HG03457 (cell line): ENCODE data around the gene TSNAX.
"Not testable (repeated sequence)": the region's sequence is repeated elsewhere in the genome, so short reads cannot be mapped to it uniquely, and the experiment has no call there.

ENCODE experiments used
- ATAC-seq: cut with Tn5 transposase; IDR thresholded peaks from one replicate; pipeline ENCODE4 v1.9.1; 2021; ENCODE audit warnings: moderate number of reproducible peaks; ENCODE audit not compliant: unreplicated experiment

Gene TSNAX, protein sequence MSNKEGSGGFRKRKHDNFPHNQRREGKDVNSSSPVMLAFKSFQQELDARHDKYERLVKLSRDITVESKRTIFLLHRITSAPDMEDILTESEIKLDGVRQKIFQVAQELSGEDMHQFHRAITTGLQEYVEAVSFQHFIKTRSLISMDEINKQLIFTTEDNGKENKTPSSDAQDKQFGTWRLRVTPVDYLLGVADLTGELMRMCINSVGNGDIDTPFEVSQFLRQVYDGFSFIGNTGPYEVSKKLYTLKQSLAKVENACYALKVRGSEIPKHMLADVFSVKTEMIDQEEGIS

GRCh38 chr1:231528172-231529029 lies at the start of gene TSNAX:
Gene TSNAX (plus strand): TSS chr1:231528669. CDS start chr1:231528811, 142 bp downstream.
- ATAC-seq = peak; percentile 92

DNA sequence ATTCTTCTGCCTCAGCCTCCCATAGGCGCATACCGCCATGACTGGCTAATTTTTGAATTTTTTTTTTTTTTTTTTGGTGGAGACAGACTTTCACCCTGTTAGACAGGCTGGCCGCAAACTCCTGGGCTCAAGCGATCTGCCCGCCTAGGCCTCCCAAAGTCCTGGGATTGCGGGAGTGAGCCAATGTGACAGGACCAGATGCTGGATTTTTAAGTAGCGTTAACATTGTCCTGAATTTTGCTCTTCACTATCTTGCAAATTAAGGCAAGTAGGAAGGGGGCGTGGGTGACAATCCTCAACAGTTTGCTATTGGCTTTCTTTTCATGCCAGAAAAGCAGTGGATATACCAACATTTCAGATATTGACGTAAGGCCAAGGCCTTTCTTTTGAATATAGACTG lies 49.7 kb upstream of the TSNAX start:
- no peak for ATAC-seq

DNA sequence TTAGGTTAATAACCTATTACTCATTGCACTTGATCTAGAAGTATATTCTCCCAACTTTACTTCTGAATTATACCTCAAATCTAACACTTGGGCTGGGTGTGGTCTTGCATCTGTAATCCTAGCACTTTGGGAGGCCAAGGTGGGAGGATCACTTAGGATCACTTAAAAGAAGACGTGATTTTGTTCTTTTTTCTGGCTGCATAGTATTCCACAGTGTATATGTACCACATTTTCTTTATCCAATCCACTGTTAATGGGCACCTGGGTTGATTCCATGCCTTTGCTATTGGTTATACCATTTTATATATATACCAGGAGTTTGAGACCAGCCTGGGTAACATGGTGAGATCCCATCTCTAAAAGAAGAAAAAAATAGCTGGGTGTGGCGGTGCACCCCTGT lies 48.5 kb upstream of the TSNAX start:
- no peak for ATAC-seq

GRCh38 chr1:231481289-231481688 lies 47.2 kb upstream of the TSNAX start:
- ATAC-seq = no peak

DNA sequence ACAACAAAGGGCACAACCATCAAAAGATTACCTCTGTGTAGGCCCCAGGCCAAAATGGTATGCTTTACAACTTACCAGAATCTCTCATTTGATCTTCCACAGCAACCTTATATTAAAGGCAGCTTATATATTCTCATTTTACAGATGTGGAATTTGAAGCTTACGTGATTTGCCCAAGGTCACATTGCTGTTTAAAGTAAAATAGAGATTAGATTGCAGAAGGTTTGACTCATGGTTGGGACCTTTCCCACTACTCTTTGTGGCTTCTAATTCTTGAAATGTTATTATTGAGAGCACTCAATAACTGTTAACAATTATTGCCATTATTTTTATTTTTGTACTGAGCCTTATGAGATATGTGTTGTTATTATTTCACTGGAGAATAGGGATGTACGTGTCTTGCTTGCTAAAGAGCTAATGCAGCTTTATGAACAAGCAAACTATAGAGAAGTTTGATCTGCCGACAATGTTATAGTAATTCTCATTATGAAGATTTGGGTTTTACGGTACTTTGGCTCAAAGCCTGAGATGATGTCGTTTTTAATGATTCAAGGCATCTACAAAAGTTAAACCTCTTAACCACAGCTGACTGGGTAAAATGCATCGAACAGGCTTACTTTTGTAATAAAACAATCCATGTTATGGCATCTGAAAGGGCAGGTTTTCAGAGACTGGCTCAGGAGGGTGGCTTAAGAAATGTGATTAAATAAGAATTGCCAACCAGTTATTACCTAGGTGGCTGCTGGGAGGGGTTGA lies 43.3 kb upstream of the TSNAX start:
- no peak for ATAC-seq

- no peak for ATAC-seq
These were observed 41.5 kb upstream of the TSNAX start for GRCh38 chr1:231487019-231487418.

DNA sequence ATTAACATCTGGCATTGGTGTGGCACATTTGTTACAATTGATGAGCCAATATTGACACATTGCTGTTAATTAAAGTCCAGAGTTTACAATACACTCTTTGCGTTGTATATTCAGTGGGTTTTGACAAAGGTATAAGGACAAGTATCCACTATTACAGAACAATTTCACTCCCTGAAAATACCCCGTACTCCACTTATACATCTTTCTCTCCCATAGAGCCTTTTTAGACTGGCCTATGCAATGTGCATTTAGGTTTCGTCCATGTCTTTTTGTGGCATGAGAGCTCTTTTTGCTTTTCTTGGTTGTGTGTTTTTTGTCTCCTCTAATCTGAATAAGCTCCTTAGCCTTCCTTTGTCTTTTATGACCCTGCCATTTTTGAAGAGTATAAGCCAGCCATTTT lies 40.6 kb upstream of the TSNAX start:
- no peak for ATAC-seq

DNA sequence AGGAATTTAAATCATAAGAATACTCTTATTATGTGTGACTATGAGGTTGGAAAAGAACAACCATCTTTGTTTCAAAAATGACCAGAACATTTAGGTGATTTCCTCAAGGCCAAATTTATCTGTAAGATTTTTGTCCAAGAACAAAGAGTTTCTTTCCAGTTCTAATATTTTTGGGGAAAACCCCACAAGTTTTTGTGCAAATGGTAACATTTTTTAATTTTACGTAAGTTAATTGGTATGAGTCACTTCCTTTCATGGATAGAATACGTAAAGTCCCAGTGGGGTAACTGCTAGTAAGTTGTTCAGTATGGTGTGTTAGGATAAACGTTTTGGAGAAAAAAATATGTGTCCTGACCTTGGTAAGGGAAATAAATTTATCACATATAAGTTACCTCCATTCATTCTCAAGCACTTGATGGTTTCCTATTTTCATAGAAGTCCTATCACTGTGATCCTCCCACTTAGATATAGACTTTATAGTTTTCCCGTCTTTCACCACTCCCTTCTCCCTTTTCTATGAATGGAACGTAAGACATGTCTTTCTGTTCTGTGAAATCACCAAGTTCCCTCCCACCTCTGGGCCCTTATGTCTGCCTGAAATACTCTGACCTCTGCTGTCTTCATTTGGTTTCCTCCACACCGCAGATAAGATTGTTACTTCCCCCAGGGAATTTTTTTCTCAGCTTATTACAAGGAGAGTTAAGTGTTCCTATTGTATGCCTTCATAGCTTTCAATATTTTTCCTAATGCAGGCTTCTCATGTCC lies 34.9 kb upstream of the TSNAX start:
- ATAC-seq = no peak

- ATAC-seq = no peak
These were observed 33.9 kb upstream of the TSNAX start for GRCh38 chr1:231494439-231495110.

- ATAC-seq = no peak
These were observed 30.8 kb upstream of the TSNAX start for GRCh38 chr1:231497629-231498152.

- ATAC-seq = no peak
These were observed 29.2 kb upstream of the TSNAX start for GRCh38 chr1:231499148-231499763.

DNA sequence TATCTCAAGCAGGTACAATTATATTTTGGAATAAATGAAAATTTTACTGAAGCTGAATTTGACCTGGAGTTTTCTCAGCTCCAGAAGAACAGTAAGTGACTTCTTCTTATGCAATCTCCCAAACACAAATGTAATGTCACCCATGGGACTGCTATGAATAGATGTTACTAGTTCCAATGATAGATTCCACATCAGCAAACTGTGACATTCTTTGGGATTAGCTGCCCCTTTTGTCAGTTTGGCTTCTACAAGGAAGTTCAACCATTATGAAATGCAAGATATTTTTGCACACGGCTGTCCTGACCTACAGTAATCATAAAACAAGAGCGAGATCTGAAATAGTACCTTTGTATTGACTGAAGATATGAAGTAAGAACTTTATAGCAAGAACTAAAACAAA lies 27.8 kb upstream of the TSNAX start:
- no peak for ATAC-seq

- ATAC-seq = not testable (repeated sequence)
These were observed 25.3 kb upstream of the TSNAX start for GRCh38 chr1:231503168-231503567.

DNA sequence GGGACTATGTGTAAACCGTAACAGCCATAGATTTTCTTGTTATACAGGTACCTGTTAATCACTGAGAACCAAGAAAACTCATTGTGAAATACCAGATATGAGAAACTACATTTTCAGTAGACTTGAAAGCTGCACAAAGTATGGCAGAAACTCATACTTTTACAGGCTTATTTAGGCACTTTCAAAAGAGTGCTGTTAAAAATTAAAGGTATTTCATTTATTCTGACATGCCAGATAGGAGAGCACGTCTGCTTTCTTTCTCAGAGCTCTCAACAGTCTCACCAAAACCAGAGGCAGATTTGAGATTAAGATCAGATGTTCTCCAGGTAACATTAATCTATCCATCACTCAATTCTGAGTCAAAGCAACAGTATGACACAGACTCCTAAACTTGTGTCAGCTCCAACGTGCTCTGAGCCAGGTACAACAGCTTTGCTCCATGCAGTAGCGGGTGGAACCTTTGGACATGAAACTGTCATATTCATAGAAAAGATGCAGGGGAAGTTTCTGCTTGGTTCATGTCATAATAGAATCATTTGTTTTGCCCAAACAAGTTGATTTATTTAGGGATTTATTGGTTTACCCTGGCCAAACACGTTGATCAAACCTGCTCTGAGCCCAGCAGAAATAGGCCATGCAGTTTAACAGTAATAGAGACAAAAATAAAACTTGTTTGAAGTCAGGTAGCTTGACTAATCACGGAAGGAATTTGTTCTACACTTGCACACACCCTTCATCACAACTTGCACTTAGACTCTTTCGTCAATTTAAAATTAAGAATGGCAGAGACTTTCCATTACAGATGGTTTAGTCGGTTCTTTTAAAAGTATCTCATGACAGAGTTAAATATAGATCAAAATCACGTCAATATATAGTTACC lies 20.8 kb upstream of the TSNAX start:
- ATAC-seq = no peak

DNA sequence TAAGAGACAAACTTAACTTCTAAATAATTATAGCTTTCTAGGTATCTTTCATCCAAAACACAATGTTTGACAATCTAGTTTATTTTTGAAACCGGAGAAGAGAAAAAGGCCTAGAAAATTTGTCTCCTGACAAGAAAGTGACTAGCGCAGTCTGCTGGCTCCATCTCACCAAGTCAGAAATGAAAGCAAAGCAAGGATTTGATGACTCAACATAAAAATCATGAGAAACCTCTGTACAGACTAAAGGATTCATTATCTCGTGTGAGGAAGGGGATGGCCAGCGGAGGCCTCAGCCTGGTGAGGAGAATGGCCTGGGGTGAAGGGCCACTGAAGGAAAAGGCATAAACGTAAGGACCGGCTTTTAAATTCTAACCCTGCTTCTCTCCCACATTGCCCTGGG lies 20.0 kb upstream of the TSNAX start:
- no peak for ATAC-seq

GRCh38 chr1:231508941-231509340 lies 19.5 kb upstream of the TSNAX start:
- no peak for ATAC-seq

GRCh38 chr1:231512147-231512698 lies 16.2 kb upstream of the TSNAX start:
- ATAC-seq = no peak

DNA sequence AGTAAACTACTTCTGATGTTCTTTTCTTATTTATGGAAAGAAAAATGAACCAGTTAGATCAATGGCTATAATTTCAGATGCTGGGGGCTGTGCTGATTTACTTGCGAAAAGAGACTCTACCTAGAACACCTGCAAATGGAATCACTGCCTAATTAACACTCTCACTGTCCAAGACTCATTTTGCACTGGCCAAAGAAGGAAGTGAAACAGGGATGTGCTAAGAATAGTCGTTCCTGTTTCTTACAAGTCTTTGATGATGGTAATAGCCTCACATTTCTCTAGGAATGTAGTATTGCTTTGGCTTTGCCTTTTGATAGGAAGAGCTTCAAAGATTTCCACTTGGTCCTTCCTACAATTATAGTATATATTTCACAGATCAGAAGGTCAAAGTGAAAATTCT lies 12.7 kb upstream of the TSNAX start:
- ATAC-seq = no peak
